Endodermal cell (in vitro differentiated cells): ENCODE measurements around the gene PSMA2. TPM values are rescaled to one million over a fixed set of nuclear protein-coding genes. Genes with fewer than 3 reads are reported as not detected.

Source experiments
- DNase-seq: peaks from one replicate; pipeline ENCODE4 v3.0.0-alpha.2; 2017
- H3K27ac ChIP-seq: 2 replicates; pipeline ENCODE4 v1.5.1; 2013; ENCODE audit warnings: mild to moderate bottlenecking, low read depth, low read length, moderate library complexity
- H3K27me3 ChIP-seq: 2 replicates; pipeline ENCODE4 v1.6.1; 2013; ENCODE audit warnings: mild to moderate bottlenecking, low read length, moderate library complexity; ENCODE audit not compliant: insufficient read depth, control insufficient read depth, poor library complexity, severe bottlenecking
- H3K36me3 ChIP-seq: 2 replicates; pipeline ENCODE4 v1.7.0; 2013; ENCODE audit warnings: mild to moderate bottlenecking, low read length, moderate library complexity; ENCODE audit not compliant: control insufficient read depth, insufficient read depth
- H3K4me1 ChIP-seq: one replicate; pipeline ENCODE4 v1.7.0; 2013; ENCODE audit warnings: low read length; ENCODE audit not compliant: control insufficient read depth, insufficient read depth
- H3K4me3 ChIP-seq: 2 replicates; pipeline ENCODE4 v1.5.1; 2013; ENCODE audit warnings: mild to moderate bottlenecking, low read length, moderate library complexity
- H3K9ac ChIP-seq: 2 replicates; pipeline ENCODE4 v1.6.1; 2013; ENCODE audit warnings: mild to moderate bottlenecking, low read length, moderate library complexity; ENCODE audit not compliant: poor library complexity, severe bottlenecking; ENCODE audit errors: extremely low read depth
- H3K9me3 ChIP-seq: 2 replicates; pipeline ENCODE4 v1.6.1; 2013; ENCODE audit warnings: mild to moderate bottlenecking, low read length, moderate library complexity; ENCODE audit not compliant: control insufficient read depth
- H3K27ac Mint-ChIP-seq: 2 replicates; pipeline ENCODE4 v1.8.0; 2020; ENCODE audit warnings: mixed read lengths
- H3K27me3 Mint-ChIP-seq: 2 replicates; pipeline ENCODE4 v1.8.0; 2021; ENCODE audit warnings: mild to moderate bottlenecking, mixed read lengths; ENCODE audit not compliant: insufficient read depth
- H3K36me3 Mint-ChIP-seq: 2 replicates; pipeline ENCODE4 v1.8.0; 2020; ENCODE audit warnings: low read depth, mixed read lengths
- H3K4me1 Mint-ChIP-seq: 2 replicates; pipeline ENCODE4 v1.8.0; 2020; ENCODE audit warnings: mixed read lengths
- H3K4me3 Mint-ChIP-seq: 2 replicates; pipeline ENCODE4 v1.8.0; 2020; ENCODE audit warnings: mild to moderate bottlenecking, moderate library complexity, mixed read lengths
- H3K9me3 Mint-ChIP-seq: 2 replicates; pipeline ENCODE4 v1.8.0; 2020; ENCODE audit warnings: mild to moderate bottlenecking, mixed read lengths
- WGBS, 2 experiments: methylation state at CpG; one replicate each; pipeline versions ENCODE4 v1.1.5 to v1.1.7; 2013; ENCODE audit warnings: missing lambda C conversion rate in 2 of 2, mixed read lengths in 1 of 2; ENCODE audit not compliant: insufficient coverage in 1 of 2, insufficient read length in 1 of 2; 5-methylcytosine and 5-hydroxymethylcytosine counted together
- total RNA-seq, 2 donors: library from RNA; stranded (reverse); fragmentation: NEBNext Ultra II Directional in 1 of 2; extraction: Animal tissue kit (Norgen Biotek cat#: 25700) in 1 of 2; gene quantifications; 2 replicates in 1 of 2; 3 replicates in 1 of 2; pipeline ENCODE4 v1.2.1, GENCODE V29; 2021
- TF ChIP-seq, protein P1 (sequence below): fragments of 200-600 bp; sonication (generic); conservative IDR thresholded peaks from 2 replicates; pipeline ENCODE4 v1.5.0; 2021; ENCODE audit warnings: antibody characterized with exemption, mild to moderate bottlenecking

Gene PSMA2
- total RNA-seq, 2 donors from 2014 or later, result 163 to 191 TPM

DNA sequence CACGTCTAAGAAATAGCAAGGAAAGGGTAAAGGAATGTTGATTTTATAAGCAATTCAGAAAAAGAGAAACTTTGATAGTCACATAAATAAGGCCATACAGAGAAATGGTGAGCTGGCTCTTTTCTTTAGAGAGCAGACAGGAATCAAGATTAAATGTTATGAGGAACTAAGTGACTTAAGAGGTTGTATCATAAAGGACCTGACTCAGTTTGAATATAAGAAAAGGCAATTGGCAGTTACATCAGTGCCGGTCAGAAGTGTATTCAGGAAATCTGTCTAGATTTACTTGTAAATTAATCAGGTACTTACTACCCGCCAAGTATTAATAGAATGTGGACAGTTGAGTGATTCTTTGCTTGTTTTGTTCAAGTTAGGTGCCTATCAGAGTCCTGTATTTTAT is 2.3 kb upstream of the PSMA2 start:
- H3K36me3 ChIP-seq, result peaks cover 50% of the 10 kb centered on the region
- Mint-ChIP-seq H3K9me3 (no peaks in the 10 kb centered on the region), H3K27ac (peak overlapping the region; percentile 26), H3K27me3 (no peaks in the 10 kb centered on the region), H3K4me3 (peak overlapping the region; percentile 100), H3K36me3 (peaks cover 44% of the 10 kb centered on the region), H3K4me1 (peaks cover 26% of the 10 kb centered on the region)
- H3K4me3 ChIP-seq, result peak overlapping the region; percentile 100
- 90% methylated on average over 3 of the region's 3 CpGs; no CpG with 5 or more reads in 1 of the 2 experiments for WGBS, 2 experiments
- H3K4me1 ChIP-seq, result peaks cover 5% of the 10 kb centered on the region
- no peak overlapping the region for H3K9ac ChIP-seq
- no peaks in the 10 kb centered on the region for H3K27me3 ChIP-seq
- no peak for DNase-seq
- TF ChIP-seq, protein P1, sequence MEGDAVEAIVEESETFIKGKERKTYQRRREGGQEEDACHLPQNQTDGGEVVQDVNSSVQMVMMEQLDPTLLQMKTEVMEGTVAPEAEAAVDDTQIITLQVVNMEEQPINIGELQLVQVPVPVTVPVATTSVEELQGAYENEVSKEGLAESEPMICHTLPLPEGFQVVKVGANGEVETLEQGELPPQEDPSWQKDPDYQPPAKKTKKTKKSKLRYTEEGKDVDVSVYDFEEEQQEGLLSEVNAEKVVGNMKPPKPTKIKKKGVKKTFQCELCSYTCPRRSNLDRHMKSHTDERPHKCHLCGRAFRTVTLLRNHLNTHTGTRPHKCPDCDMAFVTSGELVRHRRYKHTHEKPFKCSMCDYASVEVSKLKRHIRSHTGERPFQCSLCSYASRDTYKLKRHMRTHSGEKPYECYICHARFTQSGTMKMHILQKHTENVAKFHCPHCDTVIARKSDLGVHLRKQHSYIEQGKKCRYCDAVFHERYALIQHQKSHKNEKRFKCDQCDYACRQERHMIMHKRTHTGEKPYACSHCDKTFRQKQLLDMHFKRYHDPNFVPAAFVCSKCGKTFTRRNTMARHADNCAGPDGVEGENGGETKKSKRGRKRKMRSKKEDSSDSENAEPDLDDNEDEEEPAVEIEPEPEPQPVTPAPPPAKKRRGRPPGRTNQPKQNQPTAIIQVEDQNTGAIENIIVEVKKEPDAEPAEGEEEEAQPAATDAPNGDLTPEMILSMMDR, result no peak
- no peaks in the 10 kb centered on the region for H3K9me3 ChIP-seq
- no peak overlapping the region for H3K27ac ChIP-seq

DNA sequence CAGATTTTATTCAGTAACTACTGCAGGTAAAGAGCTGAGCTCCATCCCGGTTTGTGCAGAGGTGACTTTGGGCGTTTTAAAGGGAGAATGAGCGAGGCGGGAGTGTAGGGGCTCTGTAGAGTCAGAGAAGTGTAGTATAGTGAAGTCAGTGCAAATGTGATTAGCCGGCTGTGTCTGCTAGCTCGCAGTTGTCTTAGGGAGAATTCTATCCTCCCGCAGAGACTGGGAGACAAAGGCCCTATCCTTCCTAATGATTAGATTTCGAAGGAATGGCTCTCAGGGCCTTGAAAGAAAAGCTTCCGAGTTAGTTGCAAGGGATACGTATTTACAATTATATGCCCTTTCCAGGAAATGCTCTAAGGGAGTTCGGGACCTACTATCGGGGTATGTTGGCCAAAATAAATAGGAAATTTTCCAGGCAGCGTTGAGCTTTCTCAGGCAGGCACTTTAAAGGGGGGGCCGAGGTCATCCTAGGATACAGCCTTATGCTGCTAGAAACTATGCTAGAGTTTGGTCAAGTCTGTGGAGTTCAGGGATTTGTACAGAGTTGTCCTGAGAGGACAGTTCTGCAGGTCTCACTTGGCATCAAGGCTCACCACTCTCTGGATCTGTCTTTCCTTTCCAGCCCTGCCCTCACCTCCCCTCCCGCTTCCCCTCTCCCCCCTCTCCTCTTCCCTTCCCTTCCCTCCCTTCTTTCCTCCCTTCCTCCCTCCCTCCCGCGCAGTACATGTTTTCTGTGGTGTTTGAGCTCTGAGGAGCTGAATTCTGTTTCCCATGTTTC is 1.0 kb upstream of the PSMA2 start:
- Histone ChIP-seq H3K36me3 (peaks cover 37% of the 10 kb centered on the region), H3K9ac (peak overlapping the region; percentile 92), H3K27me3 (no peaks in the 10 kb centered on the region), H3K4me1 (peaks cover 6% of the 10 kb centered on the region), H3K4me3 (peak overlapping the region; percentile 100), H3K9me3 (no peaks in the 10 kb centered on the region), H3K27ac (no peak overlapping the region)
- Mint-ChIP-seq H3K4me3 (peak overlapping the region; percentile 100), H3K27me3 (no peaks in the 10 kb centered on the region), H3K9me3 (no peaks in the 10 kb centered on the region), H3K27ac (peak overlapping the region; percentile 100), H3K36me3 (peaks cover 34% of the 10 kb centered on the region), H3K4me1 (peaks cover 33% of the 10 kb centered on the region)
- peak; percentile 65 for DNase-seq
- TF ChIP-seq, protein P1, result no peak
- 0 to 2% methylated on average over 10 to 17 of the region's 17 CpGs for WGBS, 2 experiments

DNA sequence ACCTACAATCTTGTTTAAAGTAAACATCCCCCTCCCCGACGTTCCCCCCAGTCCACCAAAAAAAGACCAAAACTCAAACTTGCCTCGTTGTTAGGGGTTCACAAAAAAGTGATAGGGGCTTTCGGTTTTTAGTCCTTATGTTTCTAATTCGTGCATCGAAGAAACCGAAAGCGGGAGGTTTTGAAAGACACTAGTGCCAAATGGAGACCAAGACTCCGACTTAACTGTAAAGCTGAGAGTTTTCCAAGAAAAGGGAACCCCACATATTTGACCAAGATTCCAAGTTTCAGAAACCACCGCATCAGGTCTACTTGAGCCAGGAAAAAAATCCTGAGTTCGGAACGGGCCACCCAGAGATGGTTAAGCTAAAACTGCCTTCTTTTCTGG is 534 bp downstream of the PSMA2 start:
- Histone ChIP-seq H3K36me3 (peaks cover 36% of the 10 kb centered on the region), H3K27me3 (no peaks in the 10 kb centered on the region), H3K9ac (peak overlapping the region; percentile 92), H3K27ac (no peak overlapping the region), H3K4me3 (peak overlapping the region; percentile 100), H3K9me3 (no peaks in the 10 kb centered on the region), H3K4me1 (peaks cover 4% of the 10 kb centered on the region)
- WGBS, 2 experiments, result 0% methylated on average over 8 to 12 of the region's 12 CpGs
- Mint-ChIP-seq H3K36me3 (peaks cover 32% of the 10 kb centered on the region), H3K27ac (peak overlapping the region; percentile 100), H3K9me3 (no peaks in the 10 kb centered on the region), H3K27me3 (no peaks in the 10 kb centered on the region), H3K4me3 (peak overlapping the region; percentile 100), H3K4me1 (peaks cover 32% of the 10 kb centered on the region)
- TF ChIP-seq, protein P1, result no peak
- DNase-seq, result no peak
